ENCODE results near the gene MTMR10. TPM values are rescaled to one million over a fixed set of nuclear protein-coding genes. Genes with fewer than 3 reads are reported as not detected.

Gene MTMR10
- total RNA-seq, 6 donors from 2014 or later, result 28.6 to 48.7 (median 36.8) TPM

DNA sequence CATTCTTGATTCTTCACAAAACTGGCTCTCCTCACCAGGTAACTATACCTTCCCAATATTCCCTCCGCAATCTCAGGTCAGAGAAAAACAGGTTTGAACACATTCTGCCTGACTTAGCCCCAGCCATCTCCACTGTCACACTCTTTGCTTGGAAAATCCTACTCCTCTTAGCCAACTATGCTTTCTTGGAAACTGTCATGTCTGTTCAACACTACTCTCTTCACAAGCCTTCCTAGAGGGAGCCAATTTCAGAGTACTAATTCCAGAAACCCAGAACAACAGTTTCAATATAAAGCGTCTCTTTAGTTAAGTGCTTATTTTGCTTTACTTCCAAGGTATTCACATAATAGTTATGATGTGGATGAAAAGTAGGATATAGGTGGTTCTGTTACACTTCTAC, 21.7 kb downstream of the MTMR10 start:
- no peak for TF ChIP-seq EP300 (IDR thresholded peaks at IDR 0.05)
- no peak for TF ChIP-seq POLR2AphosphoS5 (IDR thresholded peaks at IDR 0.05)
- TF ChIP-seq, protein P1, sequence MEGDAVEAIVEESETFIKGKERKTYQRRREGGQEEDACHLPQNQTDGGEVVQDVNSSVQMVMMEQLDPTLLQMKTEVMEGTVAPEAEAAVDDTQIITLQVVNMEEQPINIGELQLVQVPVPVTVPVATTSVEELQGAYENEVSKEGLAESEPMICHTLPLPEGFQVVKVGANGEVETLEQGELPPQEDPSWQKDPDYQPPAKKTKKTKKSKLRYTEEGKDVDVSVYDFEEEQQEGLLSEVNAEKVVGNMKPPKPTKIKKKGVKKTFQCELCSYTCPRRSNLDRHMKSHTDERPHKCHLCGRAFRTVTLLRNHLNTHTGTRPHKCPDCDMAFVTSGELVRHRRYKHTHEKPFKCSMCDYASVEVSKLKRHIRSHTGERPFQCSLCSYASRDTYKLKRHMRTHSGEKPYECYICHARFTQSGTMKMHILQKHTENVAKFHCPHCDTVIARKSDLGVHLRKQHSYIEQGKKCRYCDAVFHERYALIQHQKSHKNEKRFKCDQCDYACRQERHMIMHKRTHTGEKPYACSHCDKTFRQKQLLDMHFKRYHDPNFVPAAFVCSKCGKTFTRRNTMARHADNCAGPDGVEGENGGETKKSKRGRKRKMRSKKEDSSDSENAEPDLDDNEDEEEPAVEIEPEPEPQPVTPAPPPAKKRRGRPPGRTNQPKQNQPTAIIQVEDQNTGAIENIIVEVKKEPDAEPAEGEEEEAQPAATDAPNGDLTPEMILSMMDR (IDR thresholded peaks at IDR 0.05), result no peak
- no peak for TF ChIP-seq POLR2A (IDR thresholded peaks at IDR 0.05)
- ATAC-seq (ENCODE audit: low FRiP score in 2 of 2), result no peak
- WGBS, 2 donors, result 96 to 98% methylated on average over 2 of the region's 2 CpGs

DNA sequence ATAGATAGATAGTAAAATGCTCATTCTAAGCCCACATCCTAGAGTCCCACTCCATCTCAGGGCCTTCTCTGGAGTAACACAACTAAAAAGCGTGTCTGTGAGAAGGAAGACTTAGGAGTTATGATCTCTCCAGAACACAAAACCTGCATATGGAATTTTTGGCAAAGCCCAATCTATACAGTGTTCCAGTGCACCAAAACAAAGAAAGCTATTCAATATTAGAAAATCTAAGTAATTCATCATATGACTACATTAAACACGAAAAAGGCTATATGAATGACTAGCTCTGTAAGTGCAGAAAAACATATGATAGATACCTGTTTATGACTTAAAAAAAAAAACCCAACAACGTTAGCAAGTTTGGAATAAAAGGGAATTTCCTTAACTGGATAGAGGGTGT, 27.7 kb downstream of the MTMR10 start:
- H3K36me3 ChIP-seq, result peaks cover 21 to 83% (median 29%) of the 10 kb centered on the region in 4 donors
- H3K27me3 ChIP-seq, result no peaks in the 10 kb centered on the region
- 85% methylated on average over 3 of the region's 3 CpGs for WGBS, 2 donors
- H3K4me1 ChIP-seq, result no peaks in the 10 kb centered on the region
- ATAC-seq (ENCODE audit: low FRiP score in 2 of 2) (no peak), DNase-seq (no peak)
- TF ChIP-seq POLR2AphosphoS5 (IDR thresholded peaks at IDR 0.05), result no peak
- TF ChIP-seq, protein P1 (IDR thresholded peaks at IDR 0.05), result no peak
- TF ChIP-seq EP300 (IDR thresholded peaks at IDR 0.05), result no peak
- no peak for TF ChIP-seq POLR2A (IDR thresholded peaks at IDR 0.05)
- no peak overlapping the region for H3K27ac ChIP-seq
- no peak overlapping the region for H3K4me3 ChIP-seq
- H3K9me3 ChIP-seq, result no peaks in the 10 kb centered on the region

More for the DNA sequence above, 21.7 kb downstream of the MTMR10 start:
- no peak overlapping the region for H3K27ac ChIP-seq
- no peaks in the 10 kb centered on the region for H3K27me3 ChIP-seq
- H3K4me1 ChIP-seq, result no peaks in the 10 kb centered on the region
- H3K9me3 ChIP-seq, result no peaks in the 10 kb centered on the region
- no peak for DNase-seq
- peaks cover 4 to 59% (median 12%) of the 10 kb centered on the region in 4 donors for H3K36me3 ChIP-seq
- no peak overlapping the region for H3K4me3 ChIP-seq

DNA sequence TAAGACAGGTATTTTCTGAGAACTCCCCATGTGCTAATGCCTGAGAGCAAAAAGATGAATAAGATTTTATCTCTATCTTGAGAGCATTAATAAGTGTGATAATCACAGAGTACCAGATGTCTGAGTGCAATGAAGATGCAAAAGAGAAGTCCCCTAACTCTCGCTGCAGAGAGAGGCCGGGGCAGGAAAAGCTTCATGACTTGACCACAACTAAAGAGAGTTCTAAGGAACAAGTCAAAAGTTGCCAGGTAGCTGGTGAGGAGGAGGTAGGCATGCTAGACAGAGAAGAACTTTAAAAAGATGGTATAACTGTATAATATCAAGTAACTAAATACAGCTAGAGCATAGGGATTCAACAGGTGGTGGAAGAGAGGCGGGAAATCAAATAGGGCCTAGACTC, 28.8 kb downstream of the MTMR10 start:
- H3K27ac ChIP-seq, result no peak overlapping the region
- peaks cover 30 to 90% (median 39%) of the 10 kb centered on the region in 4 donors for H3K36me3 ChIP-seq
- TF ChIP-seq, protein P1 (IDR thresholded peaks at IDR 0.05), result no peak
- no peak for TF ChIP-seq POLR2AphosphoS5 (IDR thresholded peaks at IDR 0.05)
- no peak for TF ChIP-seq POLR2A (IDR thresholded peaks at IDR 0.05)
- no peak for TF ChIP-seq EP300 (IDR thresholded peaks at IDR 0.05)
- no peak overlapping the region for H3K4me3 ChIP-seq
- no peaks in the 10 kb centered on the region for H3K27me3 ChIP-seq
- no peaks in the 10 kb centered on the region for H3K4me1 ChIP-seq
- ATAC-seq (ENCODE audit: low FRiP score in 2 of 2) (no peak), DNase-seq (no peak)
- WGBS, 2 donors, result 95 to 99% methylated on average over 3 of the region's 3 CpGs
- no peaks in the 10 kb centered on the region for H3K9me3 ChIP-seq

DNA sequence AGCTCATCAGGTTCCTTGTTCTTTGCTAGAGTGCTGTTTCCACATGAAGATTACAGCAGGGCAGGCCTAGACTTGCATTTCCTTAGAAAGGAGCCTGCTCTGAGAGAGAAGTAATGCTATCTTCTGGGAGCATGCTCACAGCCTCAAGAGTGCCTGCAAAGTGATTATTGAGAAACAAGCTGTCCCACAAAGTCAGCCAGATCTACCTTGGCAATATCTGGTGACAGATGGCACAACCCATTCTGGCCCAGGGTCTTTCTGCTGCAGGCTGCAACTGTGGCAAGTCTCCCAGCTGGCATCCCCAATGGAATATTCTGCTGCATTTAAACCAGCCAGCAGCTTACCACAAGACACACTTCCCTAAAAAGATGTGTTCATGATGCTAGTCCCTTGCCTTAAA, 29.3 kb downstream of the MTMR10 start:
- H3K4me1 ChIP-seq, result no peaks in the 10 kb centered on the region
- H3K36me3 ChIP-seq, result peaks cover 32 to 91% (median 45%) of the 10 kb centered on the region in 4 donors
- no peak for DNase-seq
- no peak overlapping the region for H3K4me3 ChIP-seq
- H3K27me3 ChIP-seq, result no peaks in the 10 kb centered on the region
- H3K27ac ChIP-seq, result no peak overlapping the region
- no peak for ATAC-seq (ENCODE audit: low FRiP score in 2 of 2)
- TF ChIP-seq, protein P1 (IDR thresholded peaks at IDR 0.05), result no peak
- TF ChIP-seq POLR2AphosphoS5 (IDR thresholded peaks at IDR 0.05) (no peak), EP300 (IDR thresholded peaks at IDR 0.05) (no peak), POLR2A (IDR thresholded peaks at IDR 0.05) (no peak)
- no peaks in the 10 kb centered on the region for H3K9me3 ChIP-seq

DNA sequence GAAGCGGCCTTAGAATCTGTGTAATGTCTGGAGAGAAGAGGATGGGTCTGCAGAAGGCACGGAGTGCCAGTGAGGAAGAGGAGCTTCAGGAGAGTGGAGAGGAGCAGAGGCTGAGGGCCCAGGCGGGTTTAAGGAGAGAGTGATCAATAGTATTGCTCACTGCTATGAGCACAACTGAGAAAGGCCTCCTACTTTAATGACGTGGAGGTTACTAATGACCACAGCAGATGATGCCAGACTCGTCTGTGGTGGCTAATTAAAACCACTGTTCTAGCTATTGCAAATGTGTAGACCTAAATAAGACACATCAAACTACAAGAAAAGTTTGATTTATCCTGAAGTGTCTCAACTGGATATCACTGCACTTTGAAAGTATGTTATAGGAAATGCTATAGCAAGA, 33.2 kb downstream of the MTMR10 start:
- TF ChIP-seq POLR2A (IDR thresholded peaks at IDR 0.05), result no peak
- TF ChIP-seq, protein P1 (IDR thresholded peaks at IDR 0.05), result no peak
- no peak for TF ChIP-seq POLR2AphosphoS5 (IDR thresholded peaks at IDR 0.05)
- no peak for TF ChIP-seq EP300 (IDR thresholded peaks at IDR 0.05)
- Histone ChIP-seq H3K4me1 (peaks cover 0 to 7% (median 3%) of the 10 kb centered on the region in 4 donors), H3K36me3 (peaks cover 36 to 94% (median 56%) of the 10 kb centered on the region in 4 donors), H3K27ac (no peak overlapping the region), H3K9me3 (no peaks in the 10 kb centered on the region), H3K4me3 (no peak overlapping the region), H3K27me3 (no peaks in the 10 kb centered on the region)
- no peak for DNase-seq
- 90 to 93% methylated on average over 5 of the region's 5 CpGs for WGBS, 2 donors
- no peak for ATAC-seq (ENCODE audit: low FRiP score in 2 of 2)
